HUES64 (cell line): ENCODE measurements around the gene RAD23A.

Source experiments
- H3K27ac ChIP-seq: 2 replicates; pipeline ENCODE4 v1.7.0; 2013; ENCODE audit warnings: low read depth, low read length, inconsistent platforms
- H3K27me3 ChIP-seq: 2 replicates; pipeline ENCODE4 v1.6.1; 2013; ENCODE audit warnings: mild to moderate bottlenecking, low read length; ENCODE audit not compliant: insufficient read depth
- H3K36me3 ChIP-seq: 2 replicates; pipeline ENCODE4 v1.6.1; 2013; ENCODE audit warnings: mild to moderate bottlenecking, low read length; ENCODE audit not compliant: insufficient read depth
- H3K4me1 ChIP-seq: 2 replicates; pipeline ENCODE4 v1.6.1; 2013; ENCODE audit warnings: mild to moderate bottlenecking, low read length, moderate library complexity; ENCODE audit not compliant: insufficient read depth
- H3K4me3 ChIP-seq: 2 replicates; pipeline ENCODE4 v1.5.1; 2013; ENCODE audit warnings: mild to moderate bottlenecking, low read length, moderate library complexity
- H3K9ac ChIP-seq: 2 replicates; pipeline ENCODE4 v1.6.1; 2013; ENCODE audit warnings: mild to moderate bottlenecking, low read depth, low read length
- H3K9me3 ChIP-seq: 2 replicates; pipeline ENCODE4 v1.6.1; 2013; ENCODE audit warnings: low read depth, low read length; ENCODE audit not compliant: insufficient read depth
- WGBS: fragments of 150-250, 120-280 bp; methylation state at CpG from one replicate; pipeline ENCODE4 v1.1.7; 2013; ENCODE audit warnings: missing lambda C conversion rate; 5-methylcytosine and 5-hydroxymethylcytosine counted together

RAD23A gene

GRCh38 chr19:12938779-12939601, 6.7 kb upstream of the RAD23A start:
- H3K36me3 ChIP-seq = peaks cover 49% of the 10 kb centered on the region

GRCh38 chr19:12939975-12940423, 5.7 kb upstream of the RAD23A start:
- WGBS = 95% methylated on average over 10 of the region's 10 CpGs
- no peaks in the 10 kb centered on the region for H3K27me3 ChIP-seq
- peak overlapping the region; percentile 97; the same call in 1 of the 2 replicates for H3K9ac ChIP-seq
- peak overlapping the region; percentile 92 for H3K4me3 ChIP-seq
- H3K9me3 ChIP-seq = no peaks in the 10 kb centered on the region
- peak overlapping the region; percentile 4; the same call in 1 of the 2 replicates for H3K27ac ChIP-seq
- H3K4me1 ChIP-seq = peaks cover 17% of the 10 kb centered on the region; the same call in 1 of the 2 replicates
- H3K36me3 ChIP-seq = peaks cover 59% of the 10 kb centered on the region

More at GRCh38 chr19:12938779-12939601, 6.7 kb upstream of the RAD23A start:
- WGBS = 4% methylated on average over 53 of the region's 54 CpGs
- Histone ChIP-seq H3K9ac (peak overlapping the region; percentile 97), H3K4me3 (peak overlapping the region; percentile 92), H3K4me1 (peaks cover 17% of the 10 kb centered on the region; the same call in 1 of the 2 replicates), H3K27ac (peak overlapping the region; percentile 78), H3K9me3 (no peaks in the 10 kb centered on the region), H3K27me3 (no peaks in the 10 kb centered on the region)

- Histone ChIP-seq H3K4me1 (peaks cover 17% of the 10 kb centered on the region; the same call in 1 of the 2 replicates), H3K9ac (no peak overlapping the region), H3K27ac (peak overlapping the region; percentile 20; the same call in 1 of the 2 replicates), H3K36me3 (peaks cover 61% of the 10 kb centered on the region), H3K9me3 (no peaks in the 10 kb centered on the region), H3K4me3 (peak overlapping the region; percentile 92; the same call in 1 of the 2 replicates), H3K27me3 (no peaks in the 10 kb centered on the region)
- 97% methylated on average over 2 of the region's 2 CpGs for WGBS
Measured at GRCh38 chr19:12940897-12941296, 4.8 kb upstream of the RAD23A start.

- H3K9ac ChIP-seq = no peak overlapping the region
- no peaks in the 10 kb centered on the region for H3K9me3 ChIP-seq
- no peak overlapping the region for H3K27ac ChIP-seq
- H3K36me3 ChIP-seq = peaks cover 73% of the 10 kb centered on the region
- H3K4me1 ChIP-seq = peaks cover 16% of the 10 kb centered on the region; the same call in 1 of the 2 replicates
- WGBS = 95% methylated on average over 18 of the region's 18 CpGs
- no peak overlapping the region for H3K4me3 ChIP-seq
- H3K27me3 ChIP-seq = no peaks in the 10 kb centered on the region
Measured at GRCh38 chr19:12943437-12944044, 2.1 kb upstream of the RAD23A start.

GRCh38 chr19:12944104-12944674, 1.5 kb upstream of the RAD23A start:
- peaks cover 16% of the 10 kb centered on the region; the same call in 1 of the 2 replicates for H3K4me1 ChIP-seq
- H3K9ac ChIP-seq = no peak overlapping the region
- no peak overlapping the region for H3K4me3 ChIP-seq
- no peaks in the 10 kb centered on the region for H3K27me3 ChIP-seq
- H3K9me3 ChIP-seq = no peaks in the 10 kb centered on the region
- H3K27ac ChIP-seq = no peak overlapping the region; the same call in 1 of the 2 replicates
- 100% methylated on average over 2 of the region's 2 CpGs for WGBS
- H3K36me3 ChIP-seq = peaks cover 78% of the 10 kb centered on the region

- Histone ChIP-seq H3K27ac (peak overlapping the region; percentile 100), H3K9me3 (no peaks in the 10 kb centered on the region), H3K36me3 (peaks cover 77% of the 10 kb centered on the region), H3K27me3 (no peaks in the 10 kb centered on the region), H3K4me3 (peak overlapping the region; percentile 92), H3K9ac (peak overlapping the region; percentile 87), H3K4me1 (peaks cover 8% of the 10 kb centered on the region; the same call in 1 of the 2 replicates)
- 1% methylated on average over 40 of the region's 40 CpGs for WGBS
Measured at GRCh38 chr19:12946092-12946721, 545 bp downstream of the RAD23A start.

- 52% methylated on average over 11 of the region's 14 CpGs for WGBS
- Histone ChIP-seq H3K36me3 (peaks cover 76% of the 10 kb centered on the region), H3K4me3 (peak overlapping the region; percentile 92), H3K9ac (peak overlapping the region; percentile 87), H3K9me3 (no peaks in the 10 kb centered on the region), H3K4me1 (peaks cover 8% of the 10 kb centered on the region; the same call in 1 of the 2 replicates), H3K27me3 (no peaks in the 10 kb centered on the region), H3K27ac (peak overlapping the region; percentile 100)
Measured at GRCh38 chr19:12946731-12947496, 1.3 kb downstream of the RAD23A start.

GRCh38 chr19:12947702-12948611, 2.3 kb downstream of the RAD23A start:
- H3K9ac ChIP-seq = no peak overlapping the region
- whole genome bisulfite sequencing = 93% methylated on average over 28 of the region's 28 CpGs
- no peak overlapping the region for H3K4me3 ChIP-seq
- H3K27me3 ChIP-seq = no peaks in the 10 kb centered on the region
- peaks cover 76% of the 10 kb centered on the region for H3K36me3 ChIP-seq
- no peaks in the 10 kb centered on the region for H3K9me3 ChIP-seq
- peaks cover 8% of the 10 kb centered on the region; the same call in 1 of the 2 replicates for H3K4me1 ChIP-seq
- 0 out of 2 replicates have a peak overlapping the region, but pooled peaks have one; percentile 30 for H3K27ac ChIP-seq

- Histone ChIP-seq H3K27ac (0 out of 2 replicates have a peak overlapping the region, but pooled peaks have one; percentile 30), H3K9ac (no peak overlapping the region), H3K27me3 (no peaks in the 10 kb centered on the region), H3K36me3 (peaks cover 76% of the 10 kb centered on the region), H3K4me3 (no peak overlapping the region), H3K9me3 (no peaks in the 10 kb centered on the region), H3K4me1 (peaks cover 8% of the 10 kb centered on the region; the same call in 1 of the 2 replicates)
- WGBS = 95% methylated on average over 30 of the region's 30 CpGs
Measured at GRCh38 chr19:12948612-12949362, 3.1 kb downstream of the RAD23A start.
